Measurements from ENCODE around the gene UBALD2.
"Not testable (repeated sequence)": the region's sequence is repeated elsewhere in the genome, so short reads cannot be mapped to it uniquely, and the experiment has no call there.

- TF ChIP-seq POLR2AphosphoS5 (IDR thresholded peaks at IDR 0.05; ENCODE audit: borderline replicate concordance, low read depth, low read length); EZH2 (IDR thresholded peaks at IDR 0.05): not testable (repeated sequence)
Measured at GRCh38 chr17:76256430-76257050, 8.6 kb upstream of the UBALD2 start.
